Upper lobe of left lung (tissue), 4 donors: ENCODE results near the gene PANX1.

ENCODE experiments used
- POLR2A ChIP-seq, 4 donors: fragments of 450-650 bp; IDR thresholded peaks; one replicate each; pipeline ENCODE4 v1.5.1; 2016 to 2017; ENCODE audit warnings: antibody characterized with exemption in 4 of 4, mild to moderate bottlenecking in 2 of 4
- TF ChIP-seq, protein P1 (sequence below), 6 experiments: fragments of 450-650 bp in 4 of 6; fragments of 200-600 bp in 2 of 6; sonication (generic) in 2 of 6; IDR thresholded peaks; one replicate each; pipeline ENCODE4 v1.5.1; 2016 to 2019; ENCODE audit warnings: antibody characterized with exemption in 6 of 6

DNA sequence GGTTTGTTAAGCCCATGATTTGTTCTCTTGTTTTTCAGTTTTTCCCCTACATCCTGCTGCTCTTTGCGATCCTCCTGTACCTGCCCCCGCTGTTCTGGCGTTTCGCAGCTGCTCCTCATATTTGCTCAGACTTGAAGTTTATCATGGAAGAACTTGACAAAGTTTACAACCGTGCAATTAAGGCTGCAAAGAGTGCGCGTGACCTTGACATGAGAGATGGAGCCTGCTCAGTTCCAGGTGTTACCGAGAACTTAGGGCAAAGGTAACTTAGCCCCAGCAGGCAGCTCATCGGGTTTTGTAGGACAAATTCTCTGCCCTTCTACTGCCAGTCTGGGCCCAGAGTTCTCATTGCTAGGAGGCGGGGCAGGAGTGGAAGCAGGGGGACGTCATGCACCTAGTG lies 49.7 kb downstream of the PANX1 start:
- TF ChIP-seq, protein P1, sequence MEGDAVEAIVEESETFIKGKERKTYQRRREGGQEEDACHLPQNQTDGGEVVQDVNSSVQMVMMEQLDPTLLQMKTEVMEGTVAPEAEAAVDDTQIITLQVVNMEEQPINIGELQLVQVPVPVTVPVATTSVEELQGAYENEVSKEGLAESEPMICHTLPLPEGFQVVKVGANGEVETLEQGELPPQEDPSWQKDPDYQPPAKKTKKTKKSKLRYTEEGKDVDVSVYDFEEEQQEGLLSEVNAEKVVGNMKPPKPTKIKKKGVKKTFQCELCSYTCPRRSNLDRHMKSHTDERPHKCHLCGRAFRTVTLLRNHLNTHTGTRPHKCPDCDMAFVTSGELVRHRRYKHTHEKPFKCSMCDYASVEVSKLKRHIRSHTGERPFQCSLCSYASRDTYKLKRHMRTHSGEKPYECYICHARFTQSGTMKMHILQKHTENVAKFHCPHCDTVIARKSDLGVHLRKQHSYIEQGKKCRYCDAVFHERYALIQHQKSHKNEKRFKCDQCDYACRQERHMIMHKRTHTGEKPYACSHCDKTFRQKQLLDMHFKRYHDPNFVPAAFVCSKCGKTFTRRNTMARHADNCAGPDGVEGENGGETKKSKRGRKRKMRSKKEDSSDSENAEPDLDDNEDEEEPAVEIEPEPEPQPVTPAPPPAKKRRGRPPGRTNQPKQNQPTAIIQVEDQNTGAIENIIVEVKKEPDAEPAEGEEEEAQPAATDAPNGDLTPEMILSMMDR (IDR thresholded peaks at IDR 0.05) = no peak
- no peak for TF ChIP-seq POLR2A (IDR thresholded peaks at IDR 0.05)
